ENCODE results near the gene TCF7L2.

The TCF7L2 gene

GRCh38 chr10:113023017-113023416, 73.0 kb downstream of the TCF7L2 start:
- DNase-seq (ENCODE audit: low spot score) = no peak

GRCh38 chr10:113024930-113025329, 74.9 kb downstream of the TCF7L2 start:
- no peak for DNase-seq (ENCODE audit: low spot score)

- DNase-seq (ENCODE audit: low spot score) = no peak
These were observed 75.4 kb downstream of the TCF7L2 start for GRCh38 chr10:113025487-113025886.

- DNase-seq (ENCODE audit: low spot score) = no peak
These were observed 76.6 kb downstream of the TCF7L2 start for GRCh38 chr10:113026679-113027078.

GRCh38 chr10:113027230-113027573, 77.2 kb downstream of the TCF7L2 start:
- no peak for DNase-seq (ENCODE audit: low spot score)

- no peak for DNase-seq (ENCODE audit: low spot score)
These were observed 77.8 kb downstream of the TCF7L2 start for GRCh38 chr10:113027574-113028455.

GRCh38 chr10:113028456-113029440, 78.7 kb downstream of the TCF7L2 start:
- no peak for DNase-seq (ENCODE audit: low spot score)

GRCh38 chr10:113030453-113030852, 80.4 kb downstream of the TCF7L2 start:
- DNase-seq (ENCODE audit: low spot score) = no peak

- no peak for DNase-seq (ENCODE audit: low spot score)
These were observed 81.1 kb downstream of the TCF7L2 start for GRCh38 chr10:113031147-113031546.

- no peak for DNase-seq (ENCODE audit: low spot score)
These were observed 83.9 kb downstream of the TCF7L2 start for GRCh38 chr10:113033991-113034390.

- no peak for DNase-seq (ENCODE audit: low spot score)
These were observed 85.8 kb downstream of the TCF7L2 start for GRCh38 chr10:113035732-113036312.

GRCh38 chr10:113036619-113037018, 86.6 kb downstream of the TCF7L2 start:
- no peak for DNase-seq (ENCODE audit: low spot score)

GRCh38 chr10:113037218-113037617, 87.2 kb downstream of the TCF7L2 start:
- no peak for DNase-seq (ENCODE audit: low spot score)

- no peak for DNase-seq (ENCODE audit: low spot score)
These were observed 88.1 kb downstream of the TCF7L2 start for GRCh38 chr10:113038183-113038582.

- DNase-seq (ENCODE audit: low spot score) = no peak
These were observed 88.9 kb downstream of the TCF7L2 start for GRCh38 chr10:113038985-113039384.

GRCh38 chr10:113041324-113041723, 91.3 kb downstream of the TCF7L2 start:
- DNase-seq (ENCODE audit: low spot score) = no peak

- DNase-seq (ENCODE audit: low spot score) = no peak
These were observed 92.0 kb downstream of the TCF7L2 start for GRCh38 chr10:113041841-113042750.

- no peak for DNase-seq (ENCODE audit: low spot score)
These were observed 92.8 kb downstream of the TCF7L2 start for GRCh38 chr10:113042868-113043267.

GRCh38 chr10:113044016-113044755, 94.1 kb downstream of the TCF7L2 start:
- DNase-seq (ENCODE audit: low spot score) = no peak

Data from CD4-positive, alpha-beta T cell treated with Interleukin-6 at 100 ng/mL for 8 hours (primary cell).